Measurements from ENCODE around the gene CHRM1. TPM values are rescaled to one million over a fixed set of nuclear protein-coding genes. Genes with fewer than 3 reads are reported as not detected.

The CHRM1 gene
- total RNA-seq, 4 donors from 2014 or later: 0.33 to 0.40 TPM; not detected in 2

- Histone ChIP-seq H3K27ac (replicated peaks in 1 of 4) (no peak overlapping the region), H3K27me3 (no peaks in the 10 kb centered on the region), H3K36me3 (no peaks in the 10 kb centered on the region), H3K4me1 (peaks cover 0 to 14% (median 11%) of the 10 kb centered on the region in 4 donors), H3K4me3 (no peak overlapping the region), H3K9me3 (no peaks in the 10 kb centered on the region)
- no peak for DNase-seq (ENCODE audit: extremely low spot score)
- WGBS: 63% methylated on average over 1 of the region's 1 CpG
- TF ChIP-seq EP300 (IDR thresholded peaks at IDR 0.05): no peak
- no peak for TF ChIP-seq POLR2AphosphoS5 (IDR thresholded peaks at IDR 0.05)
- TF ChIP-seq POLR2A (IDR thresholded peaks at IDR 0.05; ENCODE audit: low read depth): no peak
- TF ChIP-seq CTCF (IDR thresholded peaks at IDR 0.05): no peak
- intact Hi-C loops (cut with DNase I): no loop called here
Observed at GRCh38 chr11:62902932-62903331, 18.2 kb downstream of the CHRM1 start.

GRCh38 chr11:62898027-62898426 lies 23.1 kb downstream of the CHRM1 start:
- no peaks in the 10 kb centered on the region for H3K27me3 ChIP-seq
- H3K4me1 ChIP-seq: no peaks in the 10 kb centered on the region
- TF ChIP-seq POLR2A (IDR thresholded peaks at IDR 0.05; ENCODE audit: low read depth): no peak
- no peak for TF ChIP-seq CTCF (IDR thresholded peaks at IDR 0.05)
- no peak for TF ChIP-seq POLR2AphosphoS5 (IDR thresholded peaks at IDR 0.05)
- TF ChIP-seq EP300 (IDR thresholded peaks at IDR 0.05): no peak
- no peak overlapping the region for H3K27ac ChIP-seq (replicated peaks in 1 of 4)
- H3K36me3 ChIP-seq: no peaks in the 10 kb centered on the region
- no peak for DNase-seq (ENCODE audit: extremely low spot score)
- intact Hi-C loops (cut with DNase I): no loop called here
- no peak overlapping the region for H3K4me3 ChIP-seq
- H3K9me3 ChIP-seq: no peaks in the 10 kb centered on the region

GRCh38 chr11:62897311-62897710 lies 23.9 kb downstream of the CHRM1 start:
- no peaks in the 10 kb centered on the region for H3K4me1 ChIP-seq
- no peak overlapping the region for H3K27ac ChIP-seq (replicated peaks in 1 of 4)
- H3K9me3 ChIP-seq: no peaks in the 10 kb centered on the region
- H3K27me3 ChIP-seq: no peaks in the 10 kb centered on the region
- no peak overlapping the region for H3K4me3 ChIP-seq
- TF ChIP-seq CTCF (IDR thresholded peaks at IDR 0.05): no peak
- no peak for TF ChIP-seq POLR2AphosphoS5 (IDR thresholded peaks at IDR 0.05)
- no peak for TF ChIP-seq EP300 (IDR thresholded peaks at IDR 0.05)
- TF ChIP-seq POLR2A (IDR thresholded peaks at IDR 0.05; ENCODE audit: low read depth): no peak
- WGBS: 64% methylated on average over 2 of the region's 2 CpGs
- DNase-seq (ENCODE audit: extremely low spot score): no peak
- intact Hi-C loops (cut with DNase I): no loop called here
- no peaks in the 10 kb centered on the region for H3K36me3 ChIP-seq

GRCh38 chr11:62896049-62896448 lies 25.1 kb downstream of the CHRM1 start:
- H3K27ac ChIP-seq (replicated peaks in 1 of 4): peak overlapping the region in 1 of 4 donors; percentile 54
- no peak overlapping the region for H3K4me3 ChIP-seq
- TF ChIP-seq POLR2AphosphoS5 (IDR thresholded peaks at IDR 0.05) (peak; percentile 36 to 50), EP300 (IDR thresholded peaks at IDR 0.05) (no peak)
- no peaks in the 10 kb centered on the region for H3K36me3 ChIP-seq
- H3K27me3 ChIP-seq: no peaks in the 10 kb centered on the region
- no peaks in the 10 kb centered on the region for H3K9me3 ChIP-seq
- intact Hi-C loops (cut with DNase I): no loop called here
- 70% methylated on average over 10 of the region's 10 CpGs for WGBS
- DNase-seq (ENCODE audit: extremely low spot score): no peak
- H3K4me1 ChIP-seq: peaks cover 0 to 6% (median under 1%) of the 10 kb centered on the region in 4 donors

GRCh38 chr11:62895501-62895900 lies 25.7 kb downstream of the CHRM1 start:
- Histone ChIP-seq H3K4me1 (peaks cover 0 to 12% (median 3%) of the 10 kb centered on the region in 4 donors), H3K9me3 (no peaks in the 10 kb centered on the region), H3K4me3 (no peak overlapping the region), H3K36me3 (no peaks in the 10 kb centered on the region), H3K27ac (replicated peaks in 1 of 4) (no peak overlapping the region), H3K27me3 (no peaks in the 10 kb centered on the region)
- DNase-seq (ENCODE audit: extremely low spot score): no peak
- TF ChIP-seq EP300 (IDR thresholded peaks at IDR 0.05): no peak
- TF ChIP-seq CTCF (IDR thresholded peaks at IDR 0.05): no peak
- no peak for TF ChIP-seq POLR2AphosphoS5 (IDR thresholded peaks at IDR 0.05)
- no peak for TF ChIP-seq POLR2A (IDR thresholded peaks at IDR 0.05; ENCODE audit: low read depth)
- intact Hi-C loops (cut with DNase I): no loop called here
- 76% methylated on average over 6 of the region's 6 CpGs for WGBS
